IMR-90 (cell line): ENCODE results near the gene DUS4L. TPM values are rescaled to one million over a fixed set of nuclear protein-coding genes. Genes with fewer than 3 reads are reported as not detected.

Experiments
- ATAC-seq: fragments of 200-7000 bp; cut with Tn5 transposase; 2 replicates; pipeline ENCODE4 v1.9.1; 2020; ENCODE audit warnings: low read depth, mild to moderate bottlenecking, moderate library complexity
- BruUV-seq: library from RNA; stranded (reverse); fragments of 400-500 nt; replicated peaks from 2 replicates; lab custom pipeline; 2021; lab: Mats Ljungman, UMichigan
- CTCF ChIA-PET: fragments of 300-600 bp; formaldehyde crosslinking; extraction: SDS; loops from one replicate; lab custom pipeline; 2021; ENCODE audit warnings: antibody characterized with exemption; lab: Yijun Ruan, JAX
- POLR2A ChIA-PET: fragments of 300-600 bp; sonication (Branson Sonifier 250); formaldehyde crosslinking; loops from one replicate; lab custom pipeline; 2022; ENCODE audit warnings: antibody characterized with exemption; ENCODE audit not compliant: unreplicated experiment; lab: Charles Lee
- DNase-seq: peaks from one replicate; pipeline ENCODE4 v3.0.0; 2013
- H2AFZ ChIP-seq: replicated peaks from 2 replicates; pipeline ENCODE3; 2013; ENCODE audit warnings: low read length, mild to moderate bottlenecking; ENCODE audit not compliant: poor library complexity
- H2AK5ac ChIP-seq: 2 replicates; pipeline ENCODE4 v1.6.1; 2013; ENCODE audit warnings: low read depth, low read length, inconsistent platforms
- H2AK9ac ChIP-seq: replicated peaks from 2 replicates; pipeline ENCODE3; 2013; ENCODE audit warnings: mild to moderate bottlenecking, low read depth, low read length, moderate library complexity; ENCODE audit not compliant: poor library complexity
- H2BK120ac ChIP-seq: 2 replicates; pipeline ENCODE4 v1.6.1; 2013; ENCODE audit warnings: low read depth, low read length, inconsistent platforms
- H2BK15ac ChIP-seq: 3 replicates; pipeline ENCODE4 v1.6.1; 2013; ENCODE audit warnings: low read depth, low read length, inconsistent platforms
- H2BK20ac ChIP-seq: 2 replicates; pipeline ENCODE4 v1.6.1; 2013; ENCODE audit warnings: low read depth, mild to moderate bottlenecking, inconsistent platforms, low read length, moderate library complexity
- H2BK5ac ChIP-seq: 2 replicates; pipeline ENCODE4 v1.6.1; 2013; ENCODE audit warnings: mild to moderate bottlenecking, low read depth, low read length, inconsistent platforms; ENCODE audit not compliant: poor library complexity, severe bottlenecking
- H3K14ac ChIP-seq: replicated peaks from 2 replicates; pipeline ENCODE4 v1.6.1; 2013; ENCODE audit warnings: low read depth, low read length, inconsistent platforms
- H3K18ac ChIP-seq: 2 replicates; pipeline ENCODE4 v1.6.1; 2013; ENCODE audit warnings: low read depth, low read length, control low read depth
- H3K23ac ChIP-seq: 2 replicates; pipeline ENCODE4 v1.6.1; 2013; ENCODE audit warnings: low read depth, low read length, inconsistent platforms
- H3K27ac ChIP-seq: 2 replicates; pipeline ENCODE4 v1.5.1; 2013; ENCODE audit warnings: mild to moderate bottlenecking, control low read depth, low read length; ENCODE audit not compliant: insufficient read depth
- H3K27me3 ChIP-seq: 2 replicates; pipeline ENCODE4 v1.6.1; 2013; ENCODE audit warnings: low read length; ENCODE audit not compliant: control insufficient read depth, insufficient read depth
- H3K36me3 ChIP-seq: 2 replicates; pipeline ENCODE4 v1.6.1; 2013; ENCODE audit warnings: low read length, mixed read lengths; ENCODE audit not compliant: control insufficient read depth, insufficient read depth
- H3K4ac ChIP-seq: 2 replicates; pipeline ENCODE4 v1.6.1; 2013; ENCODE audit warnings: low read depth, low read length, inconsistent platforms
- H3K4me1 ChIP-seq: 2 replicates; pipeline ENCODE4 v1.6.1; 2013; ENCODE audit warnings: low read length, mixed read lengths; ENCODE audit not compliant: control insufficient read depth, insufficient read depth
- H3K4me2 ChIP-seq: 2 replicates; pipeline ENCODE4 v1.6.1; 2013; ENCODE audit warnings: low read depth, mild to moderate bottlenecking, control low read depth, low read length, moderate library complexity
- H3K4me3 ChIP-seq: 2 replicates; pipeline ENCODE4 v1.5.1; 2013; ENCODE audit warnings: low read depth, mild to moderate bottlenecking, control low read depth, low read length, moderate library complexity; ENCODE audit not compliant: insufficient read depth
- H3K56ac ChIP-seq: 2 replicates; pipeline ENCODE4 v1.6.1; 2013; ENCODE audit warnings: low read length, inconsistent platforms; ENCODE audit not compliant: insufficient read depth; ENCODE audit errors: extremely low read depth
- H3K79me1 ChIP-seq, 2 experiments: 2 replicates each; pipeline ENCODE4 v1.6.1; 2013; ENCODE audit warnings: low read length in 2 of 2, inconsistent platforms in 1 of 2, low read depth in 1 of 2
- H3K9ac ChIP-seq: 2 replicates; pipeline ENCODE4 v1.6.1; 2013; ENCODE audit warnings: low read depth, low read length, control low read depth
- H3K9me1 ChIP-seq: 2 replicates; pipeline ENCODE4 v1.6.1; 2013; ENCODE audit warnings: low read length, inconsistent platforms; ENCODE audit not compliant: insufficient read depth
- H3K9me3 ChIP-seq: 2 replicates; pipeline ENCODE4 v1.6.1; 2013; ENCODE audit warnings: low read length; ENCODE audit not compliant: control insufficient read depth, insufficient read depth
- H4K20me1 ChIP-seq: 2 replicates; pipeline ENCODE4 v1.6.1; 2013; ENCODE audit warnings: low read length, inconsistent platforms; ENCODE audit not compliant: insufficient read depth
- H4K5ac ChIP-seq: 2 replicates; pipeline ENCODE4 v1.6.1; 2013; ENCODE audit warnings: mild to moderate bottlenecking, low read depth, low read length, control low read depth
- H4K8ac ChIP-seq, 2 experiments: 2 replicates each; pipeline ENCODE4 v1.6.1; 2013; ENCODE audit warnings: low read depth in 2 of 2, low read length in 2 of 2, control low read depth in 1 of 2, inconsistent platforms in 1 of 2
- H4K91ac ChIP-seq: 2 replicates; pipeline ENCODE4 v1.6.1; 2013; ENCODE audit warnings: low read depth, low read length, inconsistent platforms; ENCODE audit not compliant: insufficient read depth
- RFX5 ChIP-seq: IDR thresholded peaks from 2 replicates; pipeline ENCODE4 v1.8.0; 2012; ENCODE audit warnings: low read depth, mild to moderate bottlenecking, low read length, moderate library complexity
- WGBS, 2 experiments: methylation state at CpG; one replicate each; pipeline versions ENCODE4 v1.1.5 to v1.1.7; 2013; ENCODE audit warnings: missing lambda C conversion rate in 2 of 2; ENCODE audit not compliant: insufficient read length in 1 of 2; ENCODE audit errors: extremely low coverage in 2 of 2; 5-methylcytosine and 5-hydroxymethylcytosine counted together
- dilution Hi-C: fragments of 300-500 bp; cut with HindIII; formaldehyde crosslinking; loops from one replicate; pipeline ENCODE4 v1.14.3; 2018; ENCODE audit warnings: low sequenced_read_pairs; ENCODE audit not compliant: unreplicated experiment
- in situ Hi-C: fragments of 300-500 bp; cut with MboI; formaldehyde crosslinking; loops from 3 replicates; pipeline ENCODE4 v1.14.3; 2019; ENCODE audit warnings: low sequenced_read_pairs, inconsistent platforms, mixed read lengths
- intact Hi-C: fragments of 100-400 bp; cut with micrococcal nuclease; formaldehyde crosslinking; loops from 2 replicates; pipeline ENCODE4 v1.10.0; 2022
- polyA plus RNA-seq, 3 experiments: library from polyadenylated mRNA; depleted of rRNA; stranded (reverse); fragments of >200 nt; gene quantifications; 2 replicates each; pipeline ENCODE4 v1.2.3, GENCODE V29; 2012; ENCODE audit warnings: low replicate concordance in 1 of 3
- total RNA-seq: library from RNA; depleted of rRNA; stranded (reverse); fragments of >200 nt; gene quantifications from 2 replicates; pipeline ENCODE4 v1.2.3, GENCODE V29; 2012

Gene DUS4L
- total and polyA plus RNA-seq, 2 of the 4 experiments (the other 2 are of a cell fraction): 4.2 to 6.6 TPM

DNA sequence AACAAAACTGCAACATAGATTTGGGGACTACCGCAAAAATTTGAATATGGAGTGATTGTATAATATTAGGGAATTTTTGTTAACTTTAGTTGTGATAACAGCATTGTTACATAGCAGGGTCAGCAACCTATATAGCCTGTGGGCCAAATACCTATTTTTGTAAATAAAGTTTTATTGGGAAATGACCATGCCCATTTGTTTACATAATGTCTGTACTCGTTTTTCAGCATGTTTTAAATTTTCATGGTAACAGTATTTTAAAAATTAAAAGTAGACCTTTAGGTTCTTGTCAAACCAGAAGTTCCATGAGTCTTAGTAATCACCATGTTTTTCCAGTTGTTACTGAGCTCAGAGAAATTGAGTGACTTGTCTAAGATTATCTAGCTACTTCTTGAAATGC is 20.9 kb downstream of the DUS4L start:
- Histone ChIP-seq H2BK5ac (no peak overlapping the region), H3K18ac (no peak overlapping the region), H2AK5ac (no peak overlapping the region), H3K9ac (no peak overlapping the region), H4K8ac (no peak overlapping the region), H3K79me1 (peaks cover 32 to 57% of the 10 kb centered on the region in 2 experiments), H3K4me1 (no peaks in the 10 kb centered on the region), H2BK15ac (no peak overlapping the region), H3K4ac (no peak overlapping the region), H2AK9ac (no peak overlapping the region), H3K4me2 (no peak overlapping the region), H3K56ac (no peak overlapping the region), H4K20me1 (no peaks in the 10 kb centered on the region), H2BK20ac (no peak overlapping the region), H4K91ac (no peak overlapping the region), H2AFZ (no peak overlapping the region), H3K27ac (no peak overlapping the region), H2BK120ac (no peak overlapping the region), H4K5ac (no peak overlapping the region), H3K4me3 (no peak overlapping the region), H3K27me3 (no peaks in the 10 kb centered on the region), H3K23ac (no peak overlapping the region), H3K14ac (no peak overlapping the region), H3K9me3 (no peaks in the 10 kb centered on the region), H3K36me3 (peaks cover 8% of the 10 kb centered on the region; the same call in 1 of the 2 replicates), H3K9me1 (no peaks in the 10 kb centered on the region)
- DNase-seq: no peak
- BruUV-seq: no TSS peak
- intact Hi-C loops (loop anchor here (5.0 kb wide), 3 partner anchors 122 to 158 kb away; partner anchors contain the start of gene CBLL1), in situ Hi-C loops (no loop called here), dilution Hi-C loops (no loop called here)
- no CpG with 5 or more reads among the region's 2 CpGs for WGBS, 2 experiments
- TF ChIP-seq RFX5: no peak
- ChIA-PET CTCF (no interaction called here), POLR2A (no interaction called here)
- no peak for ATAC-seq
